K562 (cell line): Measurements from ENCODE around the gene CALCOCO2. TPM values are rescaled to one million over a fixed set of nuclear protein-coding genes. Genes with fewer than 3 reads are reported as not detected.

Experiments used
- ARID4B ChIP-seq: sonication (generic); formaldehyde crosslinking; IDR thresholded peaks from 2 replicates; pipeline ENCODE4 v1.8.0; 2022; ENCODE audit warnings: mild to moderate bottlenecking, missing genetic modification reagents
- BRF1 ChIP-seq: IDR thresholded peaks from 3 replicates; pipeline ENCODE4 v1.6.1; 2011; ENCODE audit warnings: borderline replicate concordance, mild to moderate bottlenecking; ENCODE audit not compliant: insufficient read length; ENCODE audit errors: extremely low read depth
- CBFA2T3 ChIP-seq: fragments of 450-650 bp; IDR thresholded peaks from 2 replicates; pipeline ENCODE4 v1.6.1; 2017
- GATAD2A ChIP-seq: fragments of 450-650 bp; IDR thresholded peaks from 2 replicates; pipeline ENCODE4 v1.6.1; 2017
- HBP1 ChIP-seq: fragments of 450-650 bp; formaldehyde crosslinking; IDR thresholded peaks from 2 replicates; pipeline ENCODE4 v1.4.0; 2022; ENCODE audit warnings: missing genetic modification characterization
- HNRNPL ChIP-seq: fragments of 200-400 bp; formaldehyde crosslinking; IDR thresholded peaks from 2 replicates; pipeline ENCODE4 v1.6.1; 2017; ENCODE audit warnings: low read depth, mild to moderate bottlenecking, low read length
- HSF4 ChIP-seq: fragments of 250-450 bp; sonication (Bioruptor Pico); IDR thresholded peaks from 2 replicates; pipeline ENCODE4 v2.1.2; 2022; ENCODE audit warnings: mild to moderate bottlenecking, moderate library complexity, borderline replicate concordance
- KDM2B ChIP-seq: fragments of 250-450 bp; sonication (Bioruptor Pico); IDR thresholded peaks from 2 replicates; pipeline ENCODE4 v1.8.0; 2021; ENCODE audit warnings: mild to moderate bottlenecking, moderate library complexity
- L3MBTL2 ChIP-seq: fragments of 450-650 bp; IDR thresholded peaks from 2 replicates; pipeline ENCODE4 v1.6.1; 2016; ENCODE audit warnings: mild to moderate bottlenecking, moderate library complexity
- MAX ChIP-seq: sonication (generic); formaldehyde crosslinking; IDR thresholded peaks from 2 replicates; pipeline ENCODE4 v1.9.0; 2022; ENCODE audit warnings: mild to moderate bottlenecking, missing genetic modification reagents
- NEUROD1 ChIP-seq: fragments of 150-350 bp; IDR thresholded peaks from 2 replicates; pipeline ENCODE4 v1.6.1; 2014; ENCODE audit warnings: borderline replicate concordance, low read length, low read depth; ENCODE audit not compliant: partially characterized antibody
- NFATC3 ChIP-seq: fragments of 450-650 bp; IDR thresholded peaks from 2 replicates; pipeline ENCODE4 v1.6.1; 2017; ENCODE audit warnings: mild to moderate bottlenecking
- PHF21A ChIP-seq: fragments of 450-650 bp; IDR thresholded peaks from 2 replicates; pipeline ENCODE4 v1.6.1; 2017; ENCODE audit warnings: low read depth, borderline replicate concordance
- SP1 ChIP-seq: sonication (generic); formaldehyde crosslinking; IDR thresholded peaks from 2 replicates; pipeline ENCODE4 v1.8.1; 2022; ENCODE audit warnings: mild to moderate bottlenecking, missing genetic modification reagents
- TAF1 ChIP-seq: IDR thresholded peaks from 2 replicates; pipeline ENCODE4 v1.6.1; 2011; ENCODE audit warnings: mild to moderate bottlenecking, low read length, moderate library complexity; ENCODE audit not compliant: insufficient read depth, control insufficient read depth, severe bottlenecking; ENCODE audit errors: extremely low read depth
- TBP ChIP-seq: optimal IDR thresholded peaks from 2 replicates; pipeline ENCODE3; 2011; ENCODE audit warnings: low read depth, low read length, improper control_type of control experiment
- TRIM24 ChIP-seq, 2 experiments: fragments of 450-650 bp; IDR thresholded peaks; 2 replicates each; pipeline ENCODE4 v1.6.1; 2016
- ZC3H4 ChIP-seq: sonication (generic); formaldehyde crosslinking; IDR thresholded peaks from 2 replicates; pipeline ENCODE4 v1.9.0; 2021; ENCODE audit warnings: missing genetic modification reagents, borderline replicate concordance
- ZFP91 ChIP-seq: sonication (generic); formaldehyde crosslinking; IDR thresholded peaks from 2 replicates; pipeline ENCODE4 v1.8.0; 2022; ENCODE audit warnings: mild to moderate bottlenecking, missing genetic modification reagents
- ZFX ChIP-seq: sonication (generic); formaldehyde crosslinking; IDR thresholded peaks from 2 replicates; pipeline ENCODE4 v1.8.0; 2022; ENCODE audit warnings: mild to moderate bottlenecking, missing genetic modification reagents, moderate library complexity
- ZNF121 ChIP-seq: sonication (generic); formaldehyde crosslinking; conservative IDR thresholded peaks from 2 replicates; pipeline ENCODE4 v1.8.0; 2022; ENCODE audit warnings: missing genetic modification reagents
- ZNF140 ChIP-seq: fragments of 250-450 bp; sonication (Bioruptor Pico); IDR thresholded peaks from 2 replicates; pipeline ENCODE4 v1.8.0; 2021; ENCODE audit warnings: moderate library complexity, mild to moderate bottlenecking, inconsistent platforms
- polyA plus RNA-seq, 8 experiments: library from polyadenylated mRNA; depleted of rRNA in 4 of 8; stranded (reverse) in 5 of 8; unstranded in 3 of 8; fragments of >200 nt; fragmentation: Nextera tagmentation in 2 of 8; fragmentation: Illumina TruSeq in 1 of 8; extraction: Ambion mirVana in 2 of 8; extraction: Trizol in 1 of 8; gene quantifications; 2 replicates each; pipeline versions ENCODE4 v1.2.1 to v1.2.3, GENCODE V29; 2011 to 2014; ENCODE audit warnings: inconsistent platforms in 1 of 8, missing spikeins in 1 of 8
- total RNA-seq, 7 experiments: library from RNA; depleted of rRNA in 6 of 7; stranded (reverse); fragments of >200 nt in 6 of 7; fragmentation: Illumina TruSeq in 2 of 7; extraction: Trizol in 2 of 7; gene quantifications; 2 replicates each; pipeline versions ENCODE4 v1.2.1 to v1.2.3, GENCODE V29; 2011 to 2021; ENCODE audit warnings: low replicate concordance in 1 of 7

Gene CALCOCO2
- total and polyA plus RNA-seq, 9 of the 15 experiments (the other 6 are each of a cell fraction or from before 2014, with no cell fraction given): 24.1 to 87.3 (median 67.5) TPM

GRCh38 chr17:48830840-48831548 is at the start of gene CALCOCO2 (continued):
- TF ChIP-seq MAX (CRISPR knock-in tag) (peak; percentile 33; the same call in 1 of the 2 replicates), NEUROD1 (peak; percentile 42), ZNF140 (no peak), TAF1 (peak; percentile 73), BRF1 (no peak), ZFX (CRISPR knock-in tag) (peak; percentile 97), GATAD2A (peak; percentile 36; the same call in 1 of the 2 replicates), L3MBTL2 (peak; percentile 32; the same call in 1 of the 2 replicates), HSF4 (no peak), SP1 (CRISPR knock-in tag) (peak; percentile 92), TRIM24 (IDR thresholded peaks at IDR 0.05) (peak in 1 of 2 experiments; percentile 49; a peak in 1 of 4 replicates), ZNF121 (CRISPR knock-in tag) (no peak), HBP1 (CRISPR knock-in tag) (peak; percentile 17; the same call in 1 of the 2 replicates), HNRNPL (0 out of 2 replicates have a peak, but pooled peaks have one; percentile 62), TBP (peak; percentile 64), NFATC3 (no peak), ZC3H4 (peak; percentile 82; the same call in 1 of the 2 replicates), PHF21A (no peak), KDM2B (CRISPR knock-in tag) (no peak), ARID4B (CRISPR knock-in tag) (0 out of 2 replicates have a peak, but pooled peaks have one; percentile 67), ZFP91 (no peak), CBFA2T3 (no peak)
